ENCODE measurements around the gene EEF1AKMT3. TPM values are rescaled to one million over a fixed set of nuclear protein-coding genes. Genes with fewer than 3 reads are reported as not detected.

The EEF1AKMT3 gene
- total RNA-seq, 1 experiment from 2014 or later, result 7.9 TPM

GRCh38 chr12:57783466-57783801, 11.0 kb downstream of the EEF1AKMT3 start:
- DNase-seq (ENCODE audit: low spot score), result no peak

GRCh38 chr12:57783861-57784260, 11.4 kb downstream of the EEF1AKMT3 start:
- DNase-seq (ENCODE audit: low spot score), result no peak

GRCh38 chr12:57793920-57794319, 21.5 kb downstream of the EEF1AKMT3 start:
- no peak for DNase-seq (ENCODE audit: low spot score)

- no peak for DNase-seq (ENCODE audit: low spot score)
These were observed 22.9 kb downstream of the EEF1AKMT3 start for GRCh38 chr12:57795354-57795753.

GRCh38 chr12:57796996-57797395, 24.6 kb downstream of the EEF1AKMT3 start:
- no peak for DNase-seq (ENCODE audit: low spot score)

- no peak for DNase-seq (ENCODE audit: low spot score)
These were observed 25.5 kb downstream of the EEF1AKMT3 start for GRCh38 chr12:57797933-57798332.

GRCh38 chr12:57800965-57801364, 28.6 kb downstream of the EEF1AKMT3 start:
- no peak for DNase-seq (ENCODE audit: low spot score)

GRCh38 chr12:57802607-57803006, 30.2 kb downstream of the EEF1AKMT3 start:
- no peak for DNase-seq (ENCODE audit: low spot score)

GRCh38 chr12:57803319-57803893, 31.0 kb downstream of the EEF1AKMT3 start:
- peak; percentile 41 for DNase-seq (ENCODE audit: low spot score)

GRCh38 chr12:57806677-57807076, 34.3 kb downstream of the EEF1AKMT3 start:
- no peak for DNase-seq (ENCODE audit: low spot score)

- DNase-seq (ENCODE audit: low spot score), result no peak
These were observed 34.9 kb downstream of the EEF1AKMT3 start for GRCh38 chr12:57807285-57807684.

GRCh38 chr12:57808351-57808750, 35.9 kb downstream of the EEF1AKMT3 start:
- DNase-seq (ENCODE audit: low spot score), result no peak

- DNase-seq (ENCODE audit: low spot score), result no peak
These were observed 37.0 kb downstream of the EEF1AKMT3 start for GRCh38 chr12:57809425-57809824.

- peak; percentile 31 for DNase-seq (ENCODE audit: low spot score)
These were observed 38.0 kb downstream of the EEF1AKMT3 start for GRCh38 chr12:57810450-57810849.

GRCh38 chr12:57811028-57811755, 38.8 kb downstream of the EEF1AKMT3 start:
- DNase-seq (ENCODE audit: low spot score), result no peak

- DNase-seq (ENCODE audit: low spot score), result no peak
These were observed 40.9 kb downstream of the EEF1AKMT3 start for GRCh38 chr12:57813111-57813970.

GRCh38 chr12:57813971-57814772, 41.8 kb downstream of the EEF1AKMT3 start:
- no peak for DNase-seq (ENCODE audit: low spot score)

GRCh38 chr12:57815177-57816000, 43.0 kb downstream of the EEF1AKMT3 start:
- no peak for DNase-seq (ENCODE audit: low spot score)

GRCh38 chr12:57816001-57816854, 43.8 kb downstream of the EEF1AKMT3 start:
- no peak for DNase-seq (ENCODE audit: low spot score)

- DNase-seq (ENCODE audit: low spot score), result no peak
These were observed 44.4 kb downstream of the EEF1AKMT3 start for GRCh38 chr12:57816855-57817151.

All from H4 (cell line).